Measurements from ENCODE around the gene ARID4B.

DNA sequence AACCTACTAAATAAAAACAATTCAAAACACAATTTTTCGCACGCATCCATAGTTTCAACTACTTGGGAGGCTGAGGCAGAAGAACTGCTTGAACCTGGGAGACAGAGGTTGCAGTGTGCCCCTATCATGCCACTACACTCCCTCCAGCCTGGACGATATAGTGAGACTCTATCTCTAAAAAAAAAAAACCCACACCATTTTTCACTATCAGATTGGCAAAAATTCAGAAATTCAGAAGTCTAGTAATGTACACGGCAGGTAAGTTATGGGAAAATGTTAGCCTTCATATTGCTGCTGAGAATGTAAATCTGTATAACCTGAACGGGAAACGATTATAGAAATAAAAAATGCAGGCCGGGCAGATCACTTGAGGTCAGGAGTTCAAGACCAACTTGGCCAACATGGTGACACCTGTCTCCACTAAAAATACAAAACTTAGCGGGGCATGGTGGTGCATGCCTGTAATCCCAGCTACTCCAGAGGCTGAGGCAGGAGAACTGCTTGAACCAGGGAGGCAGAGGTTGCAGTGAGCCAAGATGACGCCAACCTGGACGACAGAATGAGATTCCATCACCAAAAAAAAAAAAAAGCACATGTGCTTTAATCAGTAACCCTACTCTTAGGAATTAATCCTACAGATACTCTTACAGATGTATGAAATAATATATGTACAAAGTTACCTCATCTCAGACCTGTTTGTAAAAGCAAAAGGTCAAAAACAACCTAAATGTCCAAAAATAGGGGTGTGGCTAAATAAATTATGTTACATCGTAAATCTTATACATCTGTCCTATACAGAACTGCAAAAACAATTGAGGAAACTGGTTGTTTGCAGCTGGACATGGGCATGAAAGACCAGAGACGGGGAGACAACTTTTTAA lies 37.9 kb downstream of the ARID4B start:
- TF ChIP-seq, protein P1, sequence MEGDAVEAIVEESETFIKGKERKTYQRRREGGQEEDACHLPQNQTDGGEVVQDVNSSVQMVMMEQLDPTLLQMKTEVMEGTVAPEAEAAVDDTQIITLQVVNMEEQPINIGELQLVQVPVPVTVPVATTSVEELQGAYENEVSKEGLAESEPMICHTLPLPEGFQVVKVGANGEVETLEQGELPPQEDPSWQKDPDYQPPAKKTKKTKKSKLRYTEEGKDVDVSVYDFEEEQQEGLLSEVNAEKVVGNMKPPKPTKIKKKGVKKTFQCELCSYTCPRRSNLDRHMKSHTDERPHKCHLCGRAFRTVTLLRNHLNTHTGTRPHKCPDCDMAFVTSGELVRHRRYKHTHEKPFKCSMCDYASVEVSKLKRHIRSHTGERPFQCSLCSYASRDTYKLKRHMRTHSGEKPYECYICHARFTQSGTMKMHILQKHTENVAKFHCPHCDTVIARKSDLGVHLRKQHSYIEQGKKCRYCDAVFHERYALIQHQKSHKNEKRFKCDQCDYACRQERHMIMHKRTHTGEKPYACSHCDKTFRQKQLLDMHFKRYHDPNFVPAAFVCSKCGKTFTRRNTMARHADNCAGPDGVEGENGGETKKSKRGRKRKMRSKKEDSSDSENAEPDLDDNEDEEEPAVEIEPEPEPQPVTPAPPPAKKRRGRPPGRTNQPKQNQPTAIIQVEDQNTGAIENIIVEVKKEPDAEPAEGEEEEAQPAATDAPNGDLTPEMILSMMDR (conservative IDR thresholded peaks at IDR 0.05; ENCODE audit: low read length) = no peak
- no peak for TF ChIP-seq EZH2phosphoT487 (IDR thresholded peaks at IDR 0.05; ENCODE audit: borderline replicate concordance)

Measured in Loucy (cell line).